ENCODE measurements around the gene LRRC23.
A peak's percentile ranks its signal among the peaks of the same experiment; 100 is the strongest.
"Not testable (repeated sequence)": the region's sequence is repeated elsewhere in the genome, so short reads cannot be mapped to it uniquely, and the experiment has no call there.

LRRC23 gene, protein sequence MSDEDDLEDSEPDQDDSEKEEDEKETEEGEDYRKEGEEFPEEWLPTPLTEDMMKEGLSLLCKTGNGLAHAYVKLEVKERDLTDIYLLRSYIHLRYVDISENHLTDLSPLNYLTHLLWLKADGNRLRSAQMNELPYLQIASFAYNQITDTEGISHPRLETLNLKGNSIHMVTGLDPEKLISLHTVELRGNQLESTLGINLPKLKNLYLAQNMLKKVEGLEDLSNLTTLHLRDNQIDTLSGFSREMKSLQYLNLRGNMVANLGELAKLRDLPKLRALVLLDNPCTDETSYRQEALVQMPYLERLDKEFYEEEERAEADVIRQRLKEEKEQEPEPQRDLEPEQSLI

DNA sequence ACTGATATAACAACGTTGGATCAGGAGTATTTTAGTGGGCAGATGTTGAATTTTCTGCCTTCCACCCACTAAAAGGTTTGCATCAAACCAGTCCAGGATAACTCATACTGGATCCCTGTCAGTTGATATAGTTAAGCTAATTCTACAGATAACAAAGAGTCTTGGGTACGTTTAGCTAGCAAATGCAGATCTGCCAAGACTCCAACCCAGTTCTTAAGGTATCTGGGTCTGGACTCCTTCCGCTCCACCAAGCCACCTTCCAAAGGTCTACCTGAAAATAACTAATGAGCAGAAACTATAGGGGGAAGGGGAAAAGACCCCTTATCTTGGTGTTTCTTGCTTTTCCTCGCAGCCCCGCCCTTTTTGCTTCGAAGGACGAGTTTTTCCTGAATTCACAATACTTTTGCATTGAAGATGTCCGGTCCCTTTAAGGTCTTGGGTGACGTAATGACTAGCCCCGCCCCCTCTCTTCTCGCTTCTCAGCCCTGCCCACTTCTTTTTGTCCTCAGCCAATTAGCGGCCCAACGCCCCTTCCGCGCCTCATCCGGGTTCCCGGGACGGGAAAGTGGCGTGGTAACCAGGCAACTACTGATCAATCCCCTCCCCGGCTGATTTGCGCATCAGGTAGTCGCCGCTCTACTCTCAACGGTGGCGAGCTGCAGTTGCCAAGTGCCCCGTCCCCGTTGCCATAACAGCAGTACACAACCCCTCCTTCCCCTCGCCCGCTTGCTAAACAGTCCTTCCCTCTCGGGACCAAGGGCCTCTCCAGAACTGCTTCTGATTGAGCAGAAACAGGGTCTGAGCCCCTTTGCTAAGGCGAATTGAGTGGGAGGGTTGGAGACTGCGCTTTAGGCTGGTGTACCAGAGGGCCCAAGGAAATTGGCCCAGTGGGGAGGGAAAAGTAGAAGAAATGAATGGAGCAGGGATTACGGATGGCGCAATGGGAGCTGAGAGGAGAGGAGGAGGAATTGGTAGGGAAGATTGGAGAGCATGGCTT, at the start of gene LRRC23:
LRRC23 (plus strand) TSS at position 543 of the 997 bp plus-strand sequence. CDS start 812 bp downstream, outside the sequence.
- DNase-seq = peak; percentile 98

DNA sequence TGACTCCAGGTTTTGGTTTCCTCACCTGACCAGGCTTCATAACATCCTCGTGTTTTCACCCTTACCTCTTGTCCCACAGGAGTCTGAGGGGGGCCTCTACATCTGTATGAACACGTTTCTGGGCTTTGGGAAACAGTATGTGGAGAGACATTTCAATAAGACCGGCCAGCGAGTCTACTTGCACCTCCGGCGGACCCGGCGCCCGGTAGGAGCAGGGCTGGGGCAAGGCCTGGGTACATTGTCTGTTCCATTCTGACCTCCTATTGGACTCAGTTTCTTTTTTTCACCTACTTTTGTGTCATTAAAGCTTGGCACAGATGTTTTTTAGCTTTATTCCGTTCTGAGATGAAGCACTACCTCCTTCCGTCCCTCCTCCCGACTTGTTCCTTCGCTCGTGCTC, 49.3 kb upstream of the LRRC23 start:
- no peak for DNase-seq

- no peak for DNase-seq
Observed at GRCh38 chr12:6858799-6859198, 45.8 kb upstream of the LRRC23 start.

DNA sequence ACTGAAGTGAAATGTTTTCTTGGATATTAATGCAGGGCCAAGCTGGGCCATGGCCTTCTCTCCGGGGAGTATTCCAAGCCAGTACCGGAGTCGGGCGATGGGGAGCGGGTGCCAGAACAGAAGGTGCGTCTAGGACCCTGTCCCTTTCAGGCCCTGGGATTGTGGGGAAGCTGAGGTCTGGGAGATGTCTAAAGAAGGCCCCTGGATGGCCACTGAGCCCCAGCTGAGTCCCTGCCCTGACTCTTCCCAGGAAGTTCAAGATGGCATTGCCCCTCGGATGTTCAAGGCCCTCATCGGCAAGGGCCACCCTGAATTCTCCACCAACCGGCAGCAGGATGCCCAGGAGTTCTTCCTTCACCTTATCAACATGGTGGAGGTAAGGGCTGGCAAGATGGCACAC, 44.5 kb upstream of the LRRC23 start:
- no peak for DNase-seq

GRCh38 chr12:6860942-6861341, 43.7 kb upstream of the LRRC23 start:
- no peak for DNase-seq

DNA sequence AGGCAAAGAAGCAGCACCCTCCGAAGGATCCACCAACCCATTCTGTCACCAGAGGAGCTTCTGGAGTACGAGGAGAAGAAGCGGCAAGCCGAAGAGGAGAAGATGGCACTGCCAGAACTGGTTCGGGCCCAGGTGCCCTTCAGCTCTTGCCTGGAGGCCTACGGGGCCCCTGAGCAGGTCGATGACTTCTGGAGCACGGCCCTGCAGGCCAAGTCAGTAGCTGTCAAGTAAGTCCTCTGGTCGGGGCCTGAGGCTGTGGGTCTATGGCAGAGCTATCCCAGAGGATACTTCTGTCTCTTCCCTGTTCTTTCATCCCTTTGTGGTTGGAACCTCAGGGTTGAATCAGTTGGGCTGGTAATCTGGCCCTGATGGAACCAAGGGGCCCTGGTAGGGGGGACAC, 43.2 kb upstream of the LRRC23 start:
- no peak for DNase-seq

DNA sequence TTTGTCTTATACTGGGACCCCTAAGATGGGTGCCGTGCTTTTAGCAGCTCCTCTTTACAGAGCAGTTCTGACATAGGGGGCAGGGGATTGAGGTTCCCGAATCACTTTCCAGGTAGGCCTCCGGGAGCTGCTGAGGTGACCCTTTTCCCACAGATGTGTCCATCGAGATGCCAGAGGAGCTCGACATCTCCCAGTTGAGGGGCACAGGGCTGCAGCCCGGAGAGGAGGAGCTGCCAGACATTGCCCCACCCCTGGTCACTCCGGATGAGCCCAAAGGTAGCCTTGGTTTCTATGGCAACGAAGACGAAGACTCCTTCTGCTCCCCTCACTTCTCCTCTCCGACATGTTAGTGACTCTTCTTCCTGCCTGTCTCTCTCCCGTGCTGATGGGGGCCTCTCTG, 41.6 kb upstream of the LRRC23 start:
- no peak for DNase-seq

DNA sequence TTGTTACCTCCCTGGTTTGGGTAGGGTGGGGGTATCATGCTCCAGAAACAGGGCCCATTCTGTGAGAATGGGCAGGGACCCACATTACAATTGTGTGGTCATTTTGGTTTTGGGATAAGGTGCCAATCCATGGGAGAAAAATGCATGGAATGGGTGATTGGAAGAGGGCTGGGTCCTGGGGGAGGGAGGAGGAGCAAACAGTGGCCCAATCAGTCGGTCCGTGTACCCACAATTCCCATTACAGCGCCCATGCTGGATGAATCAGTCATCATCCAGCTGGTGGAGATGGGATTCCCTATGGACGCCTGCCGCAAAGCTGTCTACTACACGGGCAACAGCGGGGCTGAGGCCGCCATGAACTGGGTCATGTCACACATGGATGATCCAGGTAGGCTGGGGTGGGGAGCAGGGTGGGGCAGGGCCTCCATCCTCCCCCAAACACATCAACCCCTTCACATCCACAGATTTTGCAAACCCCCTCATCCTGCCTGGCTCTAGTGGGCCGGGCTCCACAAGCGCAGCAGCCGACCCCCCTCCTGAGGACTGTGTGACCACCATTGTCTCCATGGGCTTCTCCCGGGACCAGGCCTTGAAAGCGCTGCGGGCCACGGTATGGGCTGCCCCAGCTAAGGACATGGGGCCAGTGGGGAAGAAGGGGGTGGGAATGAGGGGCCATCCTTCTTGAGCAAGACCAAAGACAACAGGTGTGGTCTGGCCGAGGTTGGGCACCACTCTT, 40.9 kb upstream of the LRRC23 start:
- DNase-seq = no peak

DNA sequence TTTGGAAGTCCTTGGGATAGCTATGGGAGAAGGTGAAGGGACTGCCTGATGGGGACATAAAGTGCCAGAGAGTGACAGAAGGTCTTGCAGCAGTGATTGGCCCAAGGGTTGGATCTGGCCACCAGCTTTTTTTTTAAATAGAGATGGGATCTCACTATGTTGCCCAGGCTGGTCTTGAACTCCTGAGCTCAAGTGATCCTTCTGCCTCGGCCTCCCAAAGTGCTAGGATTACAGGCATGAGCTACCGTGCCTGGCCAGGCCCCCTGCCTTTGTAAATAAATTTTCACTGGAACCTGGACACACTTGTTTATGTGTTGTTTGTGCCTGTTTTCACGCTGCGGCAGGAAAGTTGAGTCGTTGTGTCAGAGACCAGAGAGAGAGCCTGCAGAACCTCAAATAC, 39.3 kb upstream of the LRRC23 start:
- DNase-seq = not testable (repeated sequence)

DNA sequence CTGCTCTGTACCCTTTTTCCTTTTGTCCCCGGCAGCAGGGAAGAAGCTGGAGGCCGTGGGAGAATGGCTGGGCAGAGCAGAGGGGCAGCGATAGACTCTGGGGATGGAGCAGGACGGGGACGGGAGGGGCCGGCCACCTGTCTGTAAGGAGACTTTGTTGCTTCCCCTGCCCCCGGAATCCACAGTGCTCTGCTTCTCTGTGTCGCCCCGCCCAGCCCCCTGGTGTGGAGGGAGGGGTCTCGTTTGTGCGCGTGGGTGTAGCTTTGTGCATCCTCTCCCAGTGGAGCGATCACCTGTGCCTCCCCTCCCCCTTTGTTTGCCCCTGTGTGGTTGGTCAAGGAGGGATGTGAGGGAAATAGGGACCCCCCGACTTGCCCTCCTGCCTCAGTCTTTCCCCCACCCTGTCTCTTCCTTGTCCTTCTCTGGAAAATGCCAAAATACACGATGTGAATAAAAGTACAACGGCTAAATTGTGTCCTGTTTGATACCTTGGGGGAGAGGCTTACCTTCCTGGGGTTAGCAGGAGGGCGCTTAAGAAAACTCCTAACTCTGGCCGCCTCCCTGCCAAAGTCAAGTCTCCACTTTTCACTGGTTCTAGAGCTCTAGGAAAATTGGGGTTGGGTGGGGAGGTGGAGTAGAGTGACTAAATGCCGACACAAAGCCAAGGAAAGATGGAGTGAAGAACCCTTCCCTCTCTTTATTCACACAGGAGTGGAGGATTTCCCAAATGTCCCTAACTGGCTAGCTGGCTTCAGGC, 38.3 kb upstream of the LRRC23 start:
- DNase-seq = peak; percentile 47

DNA sequence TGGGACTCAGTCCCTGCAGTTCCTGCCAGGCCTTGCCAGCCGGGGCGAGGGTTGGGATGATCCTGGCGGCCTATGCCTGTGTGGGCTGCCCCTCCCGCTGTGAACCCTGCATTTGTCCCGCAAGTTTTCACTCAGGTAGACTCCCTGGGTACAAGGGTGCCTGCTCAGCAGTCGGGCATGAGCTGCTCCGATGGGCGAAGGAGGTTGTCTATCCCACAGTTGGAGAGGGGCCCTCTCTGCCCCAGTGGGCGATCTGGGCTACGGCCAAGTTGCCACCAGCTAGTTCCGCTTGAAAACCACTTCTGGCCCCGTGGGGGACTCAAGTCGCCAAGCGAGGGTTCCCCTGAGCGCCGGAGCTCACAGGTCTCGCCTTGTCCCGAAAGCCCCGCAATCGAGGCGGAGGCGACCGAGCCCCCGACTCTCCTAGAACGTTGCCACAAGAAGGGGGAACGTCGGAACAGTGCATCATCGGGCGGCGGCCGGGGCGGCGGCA, 37.7 kb upstream of the LRRC23 start:
- DNase-seq = no peak

- DNase-seq = peak; percentile 92
Observed at GRCh38 chr12:6867413-6868210, 37.0 kb upstream of the LRRC23 start, which contains the start of gene TPI1. TPI1 (plus strand) TSS chr12:6867531; CDS start chr12:6867567, 36 bp downstream.

DNA sequence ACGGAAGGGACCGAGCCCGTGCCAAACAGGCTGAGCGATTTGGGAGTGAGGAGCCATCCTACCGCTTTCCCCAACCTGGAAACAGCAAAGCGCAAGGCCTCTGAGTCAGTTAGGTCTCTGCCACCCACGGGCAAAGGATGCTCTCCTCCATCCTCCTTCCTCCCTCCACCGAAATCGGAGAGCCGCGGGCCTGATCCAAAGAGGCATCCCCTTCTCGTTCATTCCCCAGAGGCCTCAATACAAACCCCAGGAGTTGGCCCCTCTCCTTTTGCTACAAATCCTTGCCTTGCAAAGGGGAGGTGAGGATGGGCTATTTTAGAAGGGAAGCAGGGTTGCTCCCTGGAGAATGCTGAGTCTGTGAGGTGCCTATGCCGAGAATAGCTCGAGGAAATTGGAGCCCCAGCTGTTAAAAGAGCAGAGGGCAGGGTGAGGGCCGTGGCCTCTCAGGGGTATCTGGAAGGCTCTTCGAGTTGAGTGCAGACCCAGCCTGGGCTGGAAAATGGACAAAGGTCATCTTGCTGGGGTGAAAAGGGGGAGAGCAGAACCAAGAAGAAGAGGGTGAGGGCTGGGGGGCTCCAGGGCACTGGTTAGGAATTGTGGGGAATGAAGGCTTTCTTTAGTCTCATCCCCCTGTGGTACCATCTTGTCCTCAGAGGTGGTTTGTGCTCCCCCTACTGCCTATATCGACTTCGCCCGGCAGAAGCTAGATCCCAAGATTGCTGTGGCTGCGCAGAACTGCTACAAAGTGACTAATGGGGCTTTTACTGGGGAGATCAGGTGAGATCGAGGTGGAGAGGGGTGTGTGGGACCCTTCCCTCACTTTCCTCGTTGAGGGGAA, 36.2 kb upstream of the LRRC23 start:
- no peak for DNase-seq

- peak; percentile 83 for DNase-seq
Observed at GRCh38 chr12:6869049-6870021, 35.3 kb upstream of the LRRC23 start.

DNA sequence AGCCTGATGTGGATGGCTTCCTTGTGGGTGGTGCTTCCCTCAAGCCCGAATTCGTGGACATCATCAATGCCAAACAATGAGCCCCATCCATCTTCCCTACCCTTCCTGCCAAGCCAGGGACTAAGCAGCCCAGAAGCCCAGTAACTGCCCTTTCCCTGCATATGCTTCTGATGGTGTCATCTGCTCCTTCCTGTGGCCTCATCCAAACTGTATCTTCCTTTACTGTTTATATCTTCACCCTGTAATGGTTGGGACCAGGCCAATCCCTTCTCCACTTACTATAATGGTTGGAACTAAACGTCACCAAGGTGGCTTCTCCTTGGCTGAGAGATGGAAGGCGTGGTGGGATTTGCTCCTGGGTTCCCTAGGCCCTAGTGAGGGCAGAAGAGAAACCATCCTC, 34.3 kb upstream of the LRRC23 start:
- not testable (repeated sequence) for DNase-seq

- DNase-seq = no peak
Observed at GRCh38 chr12:6871052-6871957, 33.3 kb upstream of the LRRC23 start.
